Measurements from ENCODE around the gene ADGRD1. TPM values are rescaled to one million over a fixed set of nuclear protein-coding genes. Genes with fewer than 3 reads are reported as not detected.

ADGRD1 gene
- total RNA-seq, 8 experiments from 2014 or later: 0.67 to 25.2 (median 2.9) TPM

DNA sequence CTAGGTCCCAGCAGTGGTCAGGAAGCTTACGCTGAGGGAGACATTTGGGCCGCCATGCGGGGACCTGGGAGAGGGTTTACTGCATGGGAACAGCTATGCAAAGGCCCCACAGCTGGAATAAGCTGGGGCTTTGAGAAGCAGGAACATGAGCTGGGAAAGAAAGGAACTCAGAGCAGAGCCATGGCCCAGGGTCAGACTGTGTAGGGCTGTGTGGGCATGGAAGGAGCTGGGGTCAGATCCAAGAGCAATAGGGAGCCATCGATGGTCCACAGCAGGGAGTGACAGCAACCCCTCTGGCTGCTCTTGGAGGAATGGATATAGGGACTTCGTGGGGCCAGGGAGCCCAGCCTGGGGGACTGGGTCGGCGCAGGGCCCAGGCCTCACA lies 151.6 kb downstream of the ADGRD1 start:
- H3K27ac ChIP-seq: no peak overlapping the region
- WGBS, 10 experiments: 86 to 100% (median 95%) methylated on average over 1 to 7 of the region's 7 CpGs; no CpG with 5 or more reads in 5 of the 10 experiments
- in situ Hi-C loops (cut with MboI; ENCODE audit: low pct_unique_long_range_greater_than_20kb in 2 of 9, low sequenced_read_pairs in 9 of 9, unreplicated experiment in 9 of 9): loop anchor here in 4 of 9 experiments (25.0 kb wide), 4 partner anchors 168 to 732 kb away; partner anchors contain the start of genes MMP17 (in 1 of the 4) and SFSWAP (in 1 of the 4)

DNA sequence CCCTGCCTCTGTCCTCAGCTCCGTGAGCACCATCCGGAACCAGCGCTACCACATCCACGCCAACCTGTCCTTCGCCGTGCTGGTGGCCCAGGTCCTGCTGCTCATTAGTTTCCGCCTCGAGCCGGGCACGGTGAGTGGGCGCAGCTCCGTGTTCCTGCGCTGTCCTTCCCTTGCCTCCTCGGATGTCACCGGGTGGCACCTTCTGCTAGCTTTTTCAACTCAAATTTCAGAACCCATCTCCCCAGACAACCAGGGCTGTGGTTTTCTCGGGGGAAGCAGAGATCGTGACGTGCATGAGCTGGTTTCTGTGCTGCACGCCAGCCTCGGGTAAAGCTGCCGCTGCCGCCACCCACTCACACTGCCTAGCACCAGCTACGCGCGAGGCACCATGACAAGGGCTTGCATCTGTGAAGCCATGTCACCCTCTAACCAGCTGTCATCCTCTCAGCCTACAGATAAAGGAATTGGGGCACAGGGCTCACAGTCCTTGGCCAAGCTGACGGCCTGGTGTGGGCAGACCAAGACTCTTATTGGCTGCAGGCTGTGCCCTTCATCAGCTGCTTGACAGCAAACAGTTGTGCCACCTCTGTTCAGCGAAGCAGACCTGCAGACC lies 152.1 kb downstream of the ADGRD1 start:
- Histone ChIP-seq H3K4me1 (replicated peaks in 1 of 2) (peaks cover 19 to 27% of the 10 kb centered on the region in 2 donors), H3K4me3 (no peak overlapping the region), H3K27ac (no peak overlapping the region)
- in situ Hi-C loops (cut with MboI; ENCODE audit: low pct_unique_long_range_greater_than_20kb in 2 of 9, low sequenced_read_pairs in 9 of 9, unreplicated experiment in 9 of 9): loop anchor here in 4 of 9 experiments (25.0 kb wide), 4 partner anchors 169 to 731 kb away; partner anchors contain the start of genes MMP17 (in 1 of the 4) and SFSWAP (in 1 of the 4)
- no peak for ATAC-seq (replicated peaks in 6 of 8)
- WGBS, 10 experiments: 80 to 100% (median 94%) methylated on average over 1 to 12 of the region's 27 CpGs; no CpG with 5 or more reads in 2 of the 10 experiments

More for the DNA sequence above, 151.6 kb downstream of the ADGRD1 start:
- no peak for ATAC-seq (replicated peaks in 6 of 8)
- Histone ChIP-seq H3K4me1 (replicated peaks in 1 of 2) (peaks cover 19 to 27% of the 10 kb centered on the region in 2 donors), H3K4me3 (no peak overlapping the region)

- no peak for ATAC-seq (replicated peaks in 6 of 8)
- Histone ChIP-seq H3K4me3 (no peak overlapping the region), H3K4me1 (replicated peaks in 1 of 2) (peaks cover 19 to 27% of the 10 kb centered on the region in 2 donors), H3K27ac (no peak overlapping the region)
- in situ Hi-C loops (cut with MboI; ENCODE audit: low pct_unique_long_range_greater_than_20kb in 2 of 9, low sequenced_read_pairs in 9 of 9, unreplicated experiment in 9 of 9): loop anchor here in 4 of 9 experiments (25.0 kb wide), 4 partner anchors 169 to 731 kb away; partner anchors contain the start of genes MMP17 (in 1 of the 4) and SFSWAP (in 1 of the 4)
- 39 to 100% (median 84%) methylated on average over 1 to 4 of the region's 6 CpGs; no CpG with 5 or more reads in 6 of the 10 experiments for WGBS, 10 experiments
Observed at GRCh38 chr12:131106349-131106941, 152.7 kb downstream of the ADGRD1 start.

GRCh38 chr12:131108177-131108955 lies 154.7 kb downstream of the ADGRD1 start:
- H3K4me3 ChIP-seq: no peak overlapping the region
- in situ Hi-C loops (cut with MboI; ENCODE audit: low pct_unique_long_range_greater_than_20kb in 2 of 9, low sequenced_read_pairs in 9 of 9, unreplicated experiment in 9 of 9): loop anchor here in 4 of 9 experiments (25.0 kb wide), 4 partner anchors 171 to 729 kb away; partner anchors contain the start of genes MMP17 (in 1 of the 4) and SFSWAP (in 1 of the 4)
- H3K4me1 ChIP-seq (replicated peaks in 1 of 2): peaks cover 27 to 34% of the 10 kb centered on the region in 2 donors
- H3K27ac ChIP-seq: no peak overlapping the region
- no peak for ATAC-seq (replicated peaks in 6 of 8)
- 30 to 100% (median 85%) methylated on average over 1 to 2 of the region's 10 CpGs; no CpG with 5 or more reads in 6 of the 10 experiments for WGBS, 10 experiments

- H3K27ac ChIP-seq: no peak overlapping the region
- in situ Hi-C loops (cut with MboI; ENCODE audit: low pct_unique_long_range_greater_than_20kb in 2 of 9, low sequenced_read_pairs in 9 of 9, unreplicated experiment in 9 of 9): loop anchor here in 4 of 9 experiments (25.0 kb wide), 4 partner anchors 174 to 726 kb away; partner anchors contain the start of genes MMP17 (in 1 of the 4) and SFSWAP (in 1 of the 4)
- WGBS, 10 experiments: 35 to 100% (median 88%) methylated on average over 1 to 3 of the region's 3 CpGs
Observed at GRCh38 chr12:131111446-131111845, 157.7 kb downstream of the ADGRD1 start.

DNA sequence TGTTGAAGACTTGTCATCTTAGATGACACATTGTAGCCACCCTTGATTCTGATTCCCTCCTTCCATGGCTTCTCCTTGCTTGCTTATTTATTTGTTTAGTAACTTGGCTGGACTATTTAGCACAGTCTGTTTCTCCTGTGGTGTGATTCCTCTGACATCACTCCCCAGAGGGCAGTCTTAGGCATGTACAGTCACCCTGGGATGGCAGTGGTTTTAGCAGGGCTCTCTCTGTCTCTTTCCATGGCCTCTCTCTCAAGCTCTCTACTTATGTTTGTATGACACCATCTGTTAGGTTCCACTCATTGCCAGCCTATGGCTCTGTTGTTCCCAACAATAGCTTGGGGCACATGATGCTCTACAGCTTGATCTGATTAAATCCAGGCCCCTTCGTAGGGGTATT lies 158.3 kb downstream of the ADGRD1 start:
- Histone ChIP-seq H3K27ac (no peak overlapping the region), H3K4me3 (no peak overlapping the region), H3K4me1 (replicated peaks in 1 of 2) (peaks cover 52 to 53% of the 10 kb centered on the region in 2 donors)
- in situ Hi-C loops (cut with MboI; ENCODE audit: low pct_unique_long_range_greater_than_20kb in 2 of 9, low sequenced_read_pairs in 9 of 9, unreplicated experiment in 9 of 9): loop anchor here in 4 of 9 experiments (25.0 kb wide), 4 partner anchors 175 to 725 kb away; partner anchors contain the start of genes MMP17 (in 1 of the 4) and SFSWAP (in 1 of the 4)
- 0 to 100% (median 37%) methylated on average over 1 of the region's 1 CpG; no CpG with 5 or more reads in 6 of the 10 experiments for WGBS, 10 experiments
- peak; percentile 4 to 55 (median 34) for ATAC-seq (replicated peaks in 6 of 8)

More at GRCh38 chr12:131111446-131111845, 157.7 kb downstream of the ADGRD1 start:
- no peak overlapping the region for H3K4me3 ChIP-seq
- ATAC-seq (replicated peaks in 6 of 8): no peak
- H3K4me1 ChIP-seq (replicated peaks in 1 of 2): peaks cover 46 to 47% of the 10 kb centered on the region in 2 donors

- in situ Hi-C loops (cut with MboI; ENCODE audit: low pct_unique_long_range_greater_than_20kb in 2 of 9, low sequenced_read_pairs in 9 of 9, unreplicated experiment in 9 of 9): loop anchor here in 4 of 9 experiments (25.0 kb wide), 4 partner anchors 175 to 725 kb away; partner anchors contain the start of genes MMP17 (in 1 of the 4) and SFSWAP (in 1 of the 4)
- WGBS, 10 experiments: 0 to 100% (median 65%) methylated on average over 1 to 2 of the region's 4 CpGs; no CpG with 5 or more reads in 4 of the 10 experiments
- Histone ChIP-seq H3K4me1 (replicated peaks in 1 of 2) (peaks cover 52 to 54% of the 10 kb centered on the region in 2 donors), H3K4me3 (no peak overlapping the region), H3K27ac (peak overlapping the region; percentile 7 to 72)
- ATAC-seq (replicated peaks in 6 of 8): peak in 3 of 8 experiments; percentile 66 to 78 (median 75)
Observed at GRCh38 chr12:131112700-131113290, 159.1 kb downstream of the ADGRD1 start.

GRCh38 chr12:131113568-131114270 lies 160.0 kb downstream of the ADGRD1 start:
- Histone ChIP-seq H3K27ac (peak overlapping the region; percentile 17 to 72), H3K4me1 (replicated peaks in 1 of 2) (peaks cover 52 to 54% of the 10 kb centered on the region in 2 donors), H3K4me3 (no peak overlapping the region)
- in situ Hi-C loops (cut with MboI; ENCODE audit: low pct_unique_long_range_greater_than_20kb in 2 of 9, low sequenced_read_pairs in 9 of 9, unreplicated experiment in 9 of 9): loop anchor here in 4 of 9 experiments (25.0 kb wide), 4 partner anchors 176 to 724 kb away; partner anchors contain the start of genes MMP17 (in 1 of the 4) and SFSWAP (in 1 of the 4)
- WGBS, 10 experiments: 39 to 98% (median 60%) methylated on average over 2 to 10 of the region's 18 CpGs; no CpG with 5 or more reads in 2 of the 10 experiments
- ATAC-seq (replicated peaks in 6 of 8): peak in 5 of 8 experiments; percentile 61 to 81 (median 75)

DNA sequence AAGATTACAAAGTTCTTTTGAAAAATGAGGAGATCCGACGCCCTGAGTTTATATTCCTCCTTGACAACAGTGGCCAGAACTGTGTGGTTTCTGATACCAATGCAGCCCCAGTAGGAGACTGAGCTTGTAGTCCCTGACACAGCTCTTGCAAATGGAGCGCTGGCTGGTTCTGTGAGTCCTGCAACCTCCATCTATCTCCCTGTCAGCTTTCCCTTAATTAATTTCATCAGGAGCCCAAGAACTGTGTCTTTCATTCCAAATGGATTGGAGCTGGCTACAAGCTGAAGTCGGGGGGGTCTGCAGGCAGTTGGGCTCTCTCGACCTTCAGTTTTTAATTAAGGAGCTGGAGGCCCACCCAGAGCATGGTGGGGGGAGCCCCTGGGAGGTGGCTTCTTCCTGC lies 160.6 kb downstream of the ADGRD1 start:
- Histone ChIP-seq H3K4me3 (no peak overlapping the region), H3K4me1 (replicated peaks in 1 of 2) (peaks cover 52 to 54% of the 10 kb centered on the region in 2 donors), H3K27ac (peak overlapping the region; percentile 17 to 72)
- in situ Hi-C loops (cut with MboI; ENCODE audit: low pct_unique_long_range_greater_than_20kb in 2 of 9, low sequenced_read_pairs in 9 of 9, unreplicated experiment in 9 of 9): loop anchor here in 4 of 9 experiments (25.0 kb wide), 4 partner anchors 177 to 723 kb away; partner anchors contain the start of genes MMP17 (in 1 of the 4) and SFSWAP (in 1 of the 4)
- ATAC-seq (replicated peaks in 6 of 8): peak in 5 of 8 experiments; percentile 61 to 71 (median 70)
- 27 to 80% (median 48%) methylated on average over 2 to 4 of the region's 5 CpGs; no CpG with 5 or more reads in 2 of the 10 experiments for WGBS, 10 experiments

- Histone ChIP-seq H3K4me3 (no peak overlapping the region), H3K4me1 (replicated peaks in 1 of 2) (peaks cover 52 to 54% of the 10 kb centered on the region in 2 donors), H3K27ac (peak overlapping the region; percentile 13 to 47)
- 31 to 87% (median 62%) methylated on average over 3 to 12 of the region's 18 CpGs; no CpG with 5 or more reads in 2 of the 10 experiments for WGBS, 10 experiments
- no peak for ATAC-seq (replicated peaks in 6 of 8)
- in situ Hi-C loops (cut with MboI; ENCODE audit: low pct_unique_long_range_greater_than_20kb in 2 of 9, low sequenced_read_pairs in 9 of 9, unreplicated experiment in 9 of 9): loop anchor here in 4 of 9 experiments (25.0 kb wide), 4 partner anchors 178 to 722 kb away; partner anchors contain the start of genes MMP17 (in 1 of the 4) and SFSWAP (in 1 of the 4)
Observed at GRCh38 chr12:131114942-131115584, 161.4 kb downstream of the ADGRD1 start.
